PC-3 (cell line): ENCODE data around the gene PCED1A. TPM values are rescaled to one million over a fixed set of nuclear protein-coding genes. Genes with fewer than 3 reads are reported as not detected.

Experiments used
- ATAC-seq: fragments of 200-7000 bp; cut with Tn5 transposase; 2 replicates; pipeline ENCODE4 v1.9.1; 2020; ENCODE audit warnings: mild to moderate bottlenecking, moderate library complexity
- BruUV-seq: library from RNA; stranded (reverse); fragments of 400-500 nt; replicated peaks from 2 replicates; lab custom pipeline; 2021; lab: Mats Ljungman, UMichigan
- CTCF ChIA-PET: fragments of 300-600 bp; sonication (Branson Sonifier 250); formaldehyde crosslinking; loops from one replicate; lab custom pipeline; 2022; ENCODE audit warnings: antibody characterized with exemption; lab: Charles Lee
- POLR2A ChIA-PET: fragments of 300-600 bp; sonication (Branson Sonifier 250); formaldehyde crosslinking; loops from one replicate; lab custom pipeline; 2022; ENCODE audit warnings: antibody characterized with exemption; ENCODE audit not compliant: unreplicated experiment; lab: Charles Lee
- DNase-seq: peaks from one replicate; pipeline ENCODE4 v3.0.0-alpha.2; 2015
- H2AFZ ChIP-seq: fragments of 300-600 bp; sonication (generic); 2 replicates; pipeline ENCODE4 v1.6.0; 2016; ENCODE audit warnings: antibody characterized with exemption, low read length
- H3F3A ChIP-seq: fragments of 300-600 bp; sonication (generic); one replicate; pipeline ENCODE4 v1.6.0; 2017; ENCODE audit warnings: antibody characterized with exemption, low read length, control low read depth, mild to moderate bottlenecking; ENCODE audit not compliant: unreplicated experiment
- H3K27ac ChIP-seq: fragments of 300-600 bp; sonication (generic); 2 replicates; pipeline ENCODE4 v1.5.1; 2016; ENCODE audit warnings: mild to moderate bottlenecking, low read length
- H3K27me3 ChIP-seq: fragments of 300-600 bp; sonication (generic); 2 replicates; pipeline ENCODE4 v1.6.1; 2016; ENCODE audit warnings: low read length, mixed read lengths
- H3K36me3 ChIP-seq: fragments of 300-600 bp; sonication (generic); 2 replicates; pipeline ENCODE4 v1.6.1; 2016; ENCODE audit warnings: low read depth, mixed run types, low read length, mixed read lengths
- H3K4me1 ChIP-seq: fragments of 300-600 bp; sonication (generic); 2 replicates; pipeline ENCODE4 v1.5.1; 2016; ENCODE audit warnings: low read length; ENCODE audit not compliant: insufficient read depth
- H3K4me2 ChIP-seq: fragments of 300-600 bp; sonication (generic); 2 replicates; pipeline ENCODE4 v1.6.0; 2016; ENCODE audit warnings: low read length
- H3K4me3 ChIP-seq: fragments of 300-600 bp; sonication (generic); 2 replicates; pipeline ENCODE4 v1.5.1; 2016; ENCODE audit warnings: mild to moderate bottlenecking, low read length, mixed read lengths
- H3K79me2 ChIP-seq: fragments of 300-600 bp; sonication (generic); 2 replicates; pipeline ENCODE4 v1.6.1; 2017; ENCODE audit warnings: low read length, mixed read lengths
- H3K9ac ChIP-seq: fragments of 300-600 bp; sonication (generic); 2 replicates; pipeline ENCODE4 v1.6.0; 2016; ENCODE audit warnings: mild to moderate bottlenecking, low read length
- H3K9me2 ChIP-seq: fragments of 300-600 bp; sonication (generic); replicated peaks from 2 replicates; pipeline ENCODE4 v1.6.1; 2016; ENCODE audit warnings: mixed run types, low read length, mixed read lengths
- H3K9me3 ChIP-seq: fragments of 300-600 bp; sonication (generic); 2 replicates; pipeline ENCODE4 v1.6.1; 2016; ENCODE audit warnings: low read length, mixed read lengths
- H4K20me1 ChIP-seq: fragments of 300-600 bp; sonication (generic); 2 replicates; pipeline ENCODE4 v1.6.1; 2016; ENCODE audit warnings: low read length, mixed read lengths
- CTCF ChIP-seq: fragments of 300-600 bp; sonication (generic); conservative IDR thresholded peaks from 2 replicates; pipeline ENCODE4 v1.5.1; 2017; ENCODE audit warnings: antibody characterized with exemption, low read depth, mild to moderate bottlenecking, low read length
- EZH2 ChIP-seq: fragments of 300-600 bp; sonication (generic); IDR thresholded peaks from one replicate; pipeline ENCODE4 v1.6.1; 2017; ENCODE audit warnings: antibody characterized with exemption, mild to moderate bottlenecking, low read length; ENCODE audit not compliant: unreplicated experiment
- EZH2phosphoT487 ChIP-seq: fragments of 300-600 bp; sonication (generic); IDR thresholded peaks from 2 replicates; pipeline ENCODE4 v1.6.1; 2018; ENCODE audit warnings: mild to moderate bottlenecking, antibody characterized with exemption, low read length, borderline replicate concordance
- intact Hi-C: fragments of 100-400 bp; cut with micrococcal nuclease; formaldehyde crosslinking; loops from 2 replicates; pipeline ENCODE4 v1.9.0; 2023
- total RNA-seq: library from RNA; depleted of rRNA; stranded (reverse); fragments of >200 nt; gene quantifications from 2 replicates; pipeline ENCODE4 v1.2.3, GENCODE V29; 2014

PCED1A gene
- total RNA-seq, 1 experiment from 2014 or later = 21.9 TPM

- DNase-seq (no peak), ATAC-seq (no peak)
- no TSS peak for BruUV-seq
- no peaks in the 10 kb centered on the region for H3K9me3 ChIP-seq
- H3K27me3 ChIP-seq = no peaks in the 10 kb centered on the region
- no peaks in the 10 kb centered on the region for H3K9me2 ChIP-seq
- H3F3A ChIP-seq = no peaks in the 10 kb centered on the region
- H3K36me3 ChIP-seq = no peaks in the 10 kb centered on the region
- TF ChIP-seq CTCF = no peak
- TF ChIP-seq EZH2phosphoT487 = no peak
- no peak for TF ChIP-seq EZH2
- H3K4me1 ChIP-seq = peaks cover 14% of the 10 kb centered on the region
- no peak overlapping the region for H2AFZ ChIP-seq
- no peaks in the 10 kb centered on the region for H3K79me2 ChIP-seq
- CTCF ChIA-PET = no interaction called here
- intact Hi-C loops = no loop called here
- H3K9ac ChIP-seq = no peak overlapping the region
- H3K4me2 ChIP-seq = no peak overlapping the region
- no peak overlapping the region for H3K27ac ChIP-seq
- H3K4me3 ChIP-seq = no peak overlapping the region
- POLR2A ChIA-PET = no interaction called here
- no peaks in the 10 kb centered on the region for H4K20me1 ChIP-seq
These were observed 24.6 kb upstream of the PCED1A start for GRCh38 chr20:2865101-2865500.

DNA sequence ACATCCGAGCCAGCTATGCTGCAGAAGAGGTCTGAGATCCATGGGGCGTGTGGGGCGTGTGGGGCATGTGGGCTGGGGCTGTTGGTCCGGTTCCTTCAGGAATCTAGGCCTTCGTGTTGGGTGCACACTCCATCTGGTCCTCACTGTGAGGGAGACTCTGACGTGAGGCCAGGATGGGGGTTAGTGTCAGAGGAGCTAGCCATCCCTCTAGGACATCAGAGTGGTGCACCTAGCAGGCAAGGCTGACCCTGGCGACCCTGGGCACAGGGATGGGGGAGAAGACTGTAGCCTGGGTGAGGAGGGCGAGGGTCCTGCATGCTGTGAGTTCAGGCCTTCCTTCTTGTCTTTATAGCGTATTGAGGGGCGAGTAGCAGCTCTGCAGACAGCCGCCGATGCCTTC lies 24.2 kb upstream of the PCED1A start:
- ChIA-PET POLR2A (no interaction called here), CTCF (no interaction called here)
- no peak overlapping the region for H2AFZ ChIP-seq
- ATAC-seq = no peak
- no peaks in the 10 kb centered on the region for H4K20me1 ChIP-seq
- no peaks in the 10 kb centered on the region for H3K36me3 ChIP-seq
- H3K79me2 ChIP-seq = no peaks in the 10 kb centered on the region
- H3K9me2 ChIP-seq = no peaks in the 10 kb centered on the region
- H3F3A ChIP-seq = no peaks in the 10 kb centered on the region
- BruUV-seq = no TSS peak
- H3K4me3 ChIP-seq = no peak overlapping the region
- H3K27ac ChIP-seq = no peak overlapping the region
- H3K4me1 ChIP-seq = peaks cover 13% of the 10 kb centered on the region
- TF ChIP-seq CTCF (no peak), EZH2 (no peak), EZH2phosphoT487 (no peak)
- H3K9ac ChIP-seq = no peak overlapping the region
- DNase-seq = no peak
- H3K9me3 ChIP-seq = no peaks in the 10 kb centered on the region
- no peaks in the 10 kb centered on the region for H3K27me3 ChIP-seq
- intact Hi-C loops = no loop called here
- no peak overlapping the region for H3K4me2 ChIP-seq

- H3K79me2 ChIP-seq = no peaks in the 10 kb centered on the region
- ATAC-seq = peak; percentile 48
- intact Hi-C loops = no loop called here
- H3F3A ChIP-seq = no peaks in the 10 kb centered on the region
- no peak for DNase-seq
- no peaks in the 10 kb centered on the region for H3K36me3 ChIP-seq
- POLR2A ChIA-PET = no interaction called here
- no peak overlapping the region for H3K4me2 ChIP-seq
- H2AFZ ChIP-seq = no peak overlapping the region
- H3K27ac ChIP-seq = no peak overlapping the region
- no peak overlapping the region for H3K9ac ChIP-seq
- no peaks in the 10 kb centered on the region for H3K9me3 ChIP-seq
- no peaks in the 10 kb centered on the region for H3K27me3 ChIP-seq
- H3K4me1 ChIP-seq = no peaks in the 10 kb centered on the region
- no peaks in the 10 kb centered on the region for H4K20me1 ChIP-seq
- H3K4me3 ChIP-seq = no peak overlapping the region
- H3K9me2 ChIP-seq = no peaks in the 10 kb centered on the region
- TF ChIP-seq EZH2phosphoT487 = no peak
- TF ChIP-seq EZH2 = no peak
- TF ChIP-seq CTCF = no peak
- BruUV-seq = no TSS peak
- CTCF ChIA-PET = no interaction called here
These were observed 19.1 kb upstream of the PCED1A start for GRCh38 chr20:2859330-2860121.
